NCI-H1436 (cell line): ENCODE data around the gene WDR45B.

Experiments
- DNase-seq: peaks from one replicate; lab custom pipeline; 2025; lab: John Stamatoyannopoulos, UW

The WDR45B gene

GRCh38 chr17:82629748-82630147, 18.5 kb downstream of the WDR45B start:
- DNase-seq = no peak

GRCh38 chr17:82627405-82627804, 20.8 kb downstream of the WDR45B start:
- DNase-seq = no peak

- no peak for DNase-seq
Measured at GRCh38 chr17:82623707-82624106, 24.5 kb downstream of the WDR45B start.

GRCh38 chr17:82619641-82620040, 28.6 kb downstream of the WDR45B start:
- no peak for DNase-seq

- DNase-seq = no peak
Measured at GRCh38 chr17:82619211-82619610, 29.0 kb downstream of the WDR45B start.

GRCh38 chr17:82616021-82616711, 32.1 kb downstream of the WDR45B start:
- DNase-seq = no peak

- no peak for DNase-seq
Measured at GRCh38 chr17:82615084-82616020, 32.9 kb downstream of the WDR45B start.

GRCh38 chr17:82614095-82614631, 34.1 kb downstream of the WDR45B start:
- no peak for DNase-seq

- peak; percentile 66 for DNase-seq
Measured at GRCh38 chr17:82613283-82614094, 34.8 kb downstream of the WDR45B start.

- peak; percentile 83 for DNase-seq
Measured at GRCh38 chr17:82611140-82612058, 36.8 kb downstream of the WDR45B start.

- DNase-seq = no peak
Measured at GRCh38 chr17:82609655-82610054, 38.6 kb downstream of the WDR45B start.

GRCh38 chr17:82608816-82609215, 39.4 kb downstream of the WDR45B start:
- no peak for DNase-seq

- DNase-seq = no peak
Measured at GRCh38 chr17:82605939-82606600, 42.2 kb downstream of the WDR45B start.

GRCh38 chr17:82604532-82604931, 43.7 kb downstream of the WDR45B start:
- DNase-seq = no peak

GRCh38 chr17:82603981-82604448, 44.2 kb downstream of the WDR45B start:
- DNase-seq = peak; percentile 79

- DNase-seq = no peak
Measured at GRCh38 chr17:82602986-82603710, 45.1 kb downstream of the WDR45B start.

- no peak for DNase-seq
Measured at GRCh38 chr17:82602487-82602886, 45.8 kb downstream of the WDR45B start.

- no peak for DNase-seq
Measured at GRCh38 chr17:82601447-82602000, 46.7 kb downstream of the WDR45B start.

- no peak for DNase-seq
Measured at GRCh38 chr17:82600731-82601446, 47.4 kb downstream of the WDR45B start.
